ENCODE data around the gene UNC79.
A peak's percentile ranks its signal among the peaks of the same experiment; 100 is the strongest.

Gene UNC79

GRCh38 chr14:93533437-93533836 lies 102.7 kb downstream of the UNC79 start:
- no CpG with 5 or more reads among the region's 2 CpGs for WGBS, 2 donors (ENCODE audit: extremely low coverage in 2 of 2, insufficient read length in 2 of 2, insufficient replicate concordance in 1 of 2)
- no peak overlapping the region for H2BK12ac ChIP-seq (ENCODE audit: low read length)
- H2BK5ac ChIP-seq (ENCODE audit: low read length): no peak overlapping the region
- no peak overlapping the region for H2AK5ac ChIP-seq (ENCODE audit: low read depth, low read length)
- no peak overlapping the region for H3K18ac ChIP-seq (ENCODE audit: low read length)
- no peak overlapping the region for H3K23ac ChIP-seq (ENCODE audit: low read depth, low read length, poor library complexity)
- no peak overlapping the region for H3K4me2 ChIP-seq (ENCODE audit: insufficient read depth, low read length, poor library complexity, severe bottlenecking)
- H3K27ac ChIP-seq (replicated peaks; ENCODE audit: low read length): no peak overlapping the region
- H3K4me3 ChIP-seq (ENCODE audit: low read length in 2 of 2): no peak overlapping the region
- H2AFZ ChIP-seq (ENCODE audit: low read length): no peak overlapping the region
- H3K4me1 ChIP-seq (ENCODE audit: control insufficient read depth in 2 of 2, insufficient read depth in 1 of 2, low read depth in 1 of 2, low read length in 2 of 2): peaks cover 0 to 7% of the 10 kb centered on the region in 2 donors
- no peak overlapping the region for H2BK15ac ChIP-seq (ENCODE audit: low read length)
- H4K91ac ChIP-seq (ENCODE audit: low read depth, low read length, poor library complexity): no peak overlapping the region
- H4K8ac ChIP-seq (ENCODE audit: low read depth, low read length): no peak overlapping the region
- H3K4ac ChIP-seq (ENCODE audit: low read length): no peak overlapping the region
- no peak overlapping the region for H2BK120ac ChIP-seq (ENCODE audit: low read depth, low read length)
- DNase-seq (ENCODE audit: low spot score): no peak
- H3K9me3 ChIP-seq (replicated peaks in 1 of 2; ENCODE audit: control insufficient read depth in 2 of 2, insufficient read depth in 1 of 2, low read depth in 1 of 2, low read length in 2 of 2): no peaks in the 10 kb centered on the region
- H3K9ac ChIP-seq (ENCODE audit: low read depth, low read length, poor library complexity): no peak overlapping the region
- no peaks in the 10 kb centered on the region for H3K79me1 ChIP-seq (ENCODE audit: low read depth, low read length)
- no peaks in the 10 kb centered on the region for H3K27me3 ChIP-seq (ENCODE audit: control insufficient read depth in 3 of 3, insufficient read depth in 3 of 3, low read depth in 1 of 3, low read length in 3 of 3)
- peaks cover 0 to 2% of the 10 kb centered on the region in 2 donors for H3K36me3 ChIP-seq (replicated peaks in 1 of 2; ENCODE audit: control insufficient read depth in 2 of 2, insufficient read depth in 2 of 2, low read length in 2 of 2)
- no peak overlapping the region for H3K14ac ChIP-seq (ENCODE audit: low read length)

- Histone ChIP-seq H3K9me3 (replicated peaks in 1 of 2; ENCODE audit: control insufficient read depth in 2 of 2, insufficient read depth in 1 of 2, low read depth in 1 of 2, low read length in 2 of 2) (no peaks in the 10 kb centered on the region), H2AK5ac (ENCODE audit: low read depth, low read length) (no peak overlapping the region), H3K36me3 (replicated peaks in 1 of 2; ENCODE audit: control insufficient read depth in 2 of 2, insufficient read depth in 2 of 2, low read length in 2 of 2) (peaks cover 0 to 2% of the 10 kb centered on the region in 2 donors), H3K18ac (ENCODE audit: low read length) (no peak overlapping the region), H3K4me2 (ENCODE audit: insufficient read depth, low read length, poor library complexity, severe bottlenecking) (no peak overlapping the region), H3K14ac (ENCODE audit: low read length) (no peak overlapping the region), H2BK120ac (ENCODE audit: low read depth, low read length) (no peak overlapping the region), H3K4me1 (ENCODE audit: control insufficient read depth in 2 of 2, insufficient read depth in 1 of 2, low read depth in 1 of 2, low read length in 2 of 2) (peaks cover 0 to 7% of the 10 kb centered on the region in 2 donors), H2BK12ac (ENCODE audit: low read length) (no peak overlapping the region), H3K23ac (ENCODE audit: low read depth, low read length, poor library complexity) (no peak overlapping the region), H3K4me3 (ENCODE audit: low read length in 2 of 2) (no peak overlapping the region), H3K4ac (ENCODE audit: low read length) (no peak overlapping the region), H3K9ac (ENCODE audit: low read depth, low read length, poor library complexity) (no peak overlapping the region), H2BK5ac (ENCODE audit: low read length) (no peak overlapping the region), H4K91ac (ENCODE audit: low read depth, low read length, poor library complexity) (no peak overlapping the region), H2AFZ (ENCODE audit: low read length) (no peak overlapping the region), H3K27me3 (ENCODE audit: control insufficient read depth in 3 of 3, insufficient read depth in 3 of 3, low read depth in 1 of 3, low read length in 3 of 3) (no peaks in the 10 kb centered on the region), H3K27ac (replicated peaks; ENCODE audit: low read length) (no peak overlapping the region), H4K8ac (ENCODE audit: low read depth, low read length) (no peak overlapping the region), H2BK15ac (ENCODE audit: low read length) (no peak overlapping the region), H3K79me1 (ENCODE audit: low read depth, low read length) (no peaks in the 10 kb centered on the region)
- no peak for DNase-seq (ENCODE audit: low spot score)
Measured at GRCh38 chr14:93533842-93534241, 103.1 kb downstream of the UNC79 start.

GRCh38 chr14:93535537-93535936 lies 104.8 kb downstream of the UNC79 start:
- no peaks in the 10 kb centered on the region for H3K27me3 ChIP-seq (ENCODE audit: control insufficient read depth in 3 of 3, insufficient read depth in 3 of 3, low read depth in 1 of 3, low read length in 3 of 3)
- no peak overlapping the region for H3K18ac ChIP-seq (ENCODE audit: low read length)
- no peak overlapping the region for H3K23ac ChIP-seq (ENCODE audit: low read depth, low read length, poor library complexity)
- no peak overlapping the region for H4K91ac ChIP-seq (ENCODE audit: low read depth, low read length, poor library complexity)
- H4K8ac ChIP-seq (ENCODE audit: low read depth, low read length): no peak overlapping the region
- DNase-seq (ENCODE audit: low spot score): no peak
- no peak overlapping the region for H2BK120ac ChIP-seq (ENCODE audit: low read depth, low read length)
- H3K14ac ChIP-seq (ENCODE audit: low read length): no peak overlapping the region
- H3K9ac ChIP-seq (ENCODE audit: low read depth, low read length, poor library complexity): no peak overlapping the region
- no peaks in the 10 kb centered on the region for H3K9me3 ChIP-seq (replicated peaks in 1 of 2; ENCODE audit: control insufficient read depth in 2 of 2, insufficient read depth in 1 of 2, low read depth in 1 of 2, low read length in 2 of 2)
- H3K4me1 ChIP-seq (ENCODE audit: control insufficient read depth in 2 of 2, insufficient read depth in 1 of 2, low read depth in 1 of 2, low read length in 2 of 2): peaks cover 0 to 7% of the 10 kb centered on the region in 2 donors
- no peak overlapping the region for H3K4ac ChIP-seq (ENCODE audit: low read length)
- H2AK5ac ChIP-seq (ENCODE audit: low read depth, low read length): no peak overlapping the region
- H3K4me3 ChIP-seq (ENCODE audit: low read length in 2 of 2): no peak overlapping the region
- no peaks in the 10 kb centered on the region for H3K79me1 ChIP-seq (ENCODE audit: low read depth, low read length)
- no peak overlapping the region for H2AFZ ChIP-seq (ENCODE audit: low read length)
- no peak overlapping the region for H3K4me2 ChIP-seq (ENCODE audit: insufficient read depth, low read length, poor library complexity, severe bottlenecking)
- no CpG with 5 or more reads among the region's 3 CpGs for WGBS, 2 donors (ENCODE audit: extremely low coverage in 2 of 2, insufficient read length in 2 of 2, insufficient replicate concordance in 1 of 2)
- peaks cover 0 to 2% of the 10 kb centered on the region in 2 donors for H3K36me3 ChIP-seq (replicated peaks in 1 of 2; ENCODE audit: control insufficient read depth in 2 of 2, insufficient read depth in 2 of 2, low read length in 2 of 2)
- H2BK15ac ChIP-seq (ENCODE audit: low read length): no peak overlapping the region
- no peak overlapping the region for H2BK12ac ChIP-seq (ENCODE audit: low read length)
- no peak overlapping the region for H3K27ac ChIP-seq (replicated peaks; ENCODE audit: low read length)
- H2BK5ac ChIP-seq (ENCODE audit: low read length): no peak overlapping the region

DNA sequence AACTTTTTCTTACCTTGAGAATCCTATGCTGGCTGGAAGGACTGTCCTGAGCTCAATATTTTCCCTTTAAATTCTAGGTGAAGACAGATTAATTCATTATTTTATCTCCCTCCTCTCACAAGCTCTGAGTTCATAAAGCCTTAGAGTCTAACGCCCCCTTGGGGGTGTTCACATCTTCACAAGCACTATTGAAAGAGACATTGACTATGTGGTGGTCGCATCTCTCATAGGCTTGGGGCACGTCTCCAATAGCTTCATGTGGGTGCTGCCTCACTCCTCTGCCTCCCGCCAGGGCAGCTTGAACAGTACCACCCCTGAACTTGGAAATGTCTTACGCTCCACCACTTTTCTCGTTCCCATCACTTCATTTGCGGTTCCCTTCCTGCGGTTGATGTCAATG lies 106.2 kb downstream of the UNC79 start:
- peaks cover 0 to 7% of the 10 kb centered on the region in 2 donors for H3K4me1 ChIP-seq (ENCODE audit: control insufficient read depth in 2 of 2, insufficient read depth in 1 of 2, low read depth in 1 of 2, low read length in 2 of 2)

More for the DNA sequence above, 106.2 kb downstream of the UNC79 start:
- Histone ChIP-seq H4K8ac (ENCODE audit: low read depth, low read length) (no peak overlapping the region), H2BK120ac (ENCODE audit: low read depth, low read length) (no peak overlapping the region), H2BK15ac (ENCODE audit: low read length) (no peak overlapping the region), H3K9ac (ENCODE audit: low read depth, low read length, poor library complexity) (no peak overlapping the region), H3K18ac (ENCODE audit: low read length) (no peak overlapping the region), H3K4me2 (ENCODE audit: insufficient read depth, low read length, poor library complexity, severe bottlenecking) (no peak overlapping the region), H3K9me3 (replicated peaks in 1 of 2; ENCODE audit: control insufficient read depth in 2 of 2, insufficient read depth in 1 of 2, low read depth in 1 of 2, low read length in 2 of 2) (no peaks in the 10 kb centered on the region), H3K27me3 (ENCODE audit: control insufficient read depth in 3 of 3, insufficient read depth in 3 of 3, low read depth in 1 of 3, low read length in 3 of 3) (no peaks in the 10 kb centered on the region), H4K91ac (ENCODE audit: low read depth, low read length, poor library complexity) (no peak overlapping the region), H2AFZ (ENCODE audit: low read length) (no peak overlapping the region), H3K27ac (replicated peaks; ENCODE audit: low read length) (no peak overlapping the region), H2AK5ac (ENCODE audit: low read depth, low read length) (no peak overlapping the region), H3K79me1 (ENCODE audit: low read depth, low read length) (no peaks in the 10 kb centered on the region), H2BK12ac (ENCODE audit: low read length) (no peak overlapping the region), H3K4ac (ENCODE audit: low read length) (no peak overlapping the region), H3K23ac (ENCODE audit: low read depth, low read length, poor library complexity) (no peak overlapping the region), H2BK5ac (ENCODE audit: low read length) (no peak overlapping the region), H3K36me3 (replicated peaks in 1 of 2; ENCODE audit: control insufficient read depth in 2 of 2, insufficient read depth in 2 of 2, low read length in 2 of 2) (peaks cover 0 to 2% of the 10 kb centered on the region in 2 donors), H3K4me3 (ENCODE audit: low read length in 2 of 2) (peak overlapping the region in 1 of 2 donors; percentile 57), H3K14ac (ENCODE audit: low read length) (no peak overlapping the region)
- WGBS, 2 donors (ENCODE audit: extremely low coverage in 2 of 2, insufficient read length in 2 of 2, insufficient replicate concordance in 1 of 2): no CpG with 5 or more reads among the region's 8 CpGs
- no peak for DNase-seq (ENCODE audit: low spot score)

Data from neuronal stem cell (in vitro differentiated cells).